ENCODE measurements around the gene MBL2.

DNA sequence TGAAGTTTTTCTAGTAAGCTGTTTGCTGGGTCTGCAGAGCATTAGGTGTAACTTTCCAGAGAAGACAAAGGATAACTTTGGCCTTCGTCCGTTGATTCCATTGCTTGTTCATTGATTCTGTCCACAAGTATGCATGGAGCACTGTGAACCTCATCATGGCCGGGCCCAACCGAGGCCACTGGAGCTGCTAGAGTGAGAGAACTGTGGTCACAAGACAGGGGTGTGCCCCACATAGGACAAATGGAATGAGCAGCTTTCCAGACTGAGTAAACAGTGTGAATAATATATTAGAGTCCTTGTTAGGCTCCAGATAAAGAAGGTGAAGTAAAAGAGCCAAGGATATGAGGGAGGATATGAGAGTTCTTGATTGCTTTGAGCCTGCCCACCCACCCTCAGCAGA is 24.9 kb downstream of the MBL2 start:
- TF ChIP-seq EZH2 (IDR thresholded peaks at IDR 0.05; ENCODE audit: low read length, unreplicated experiment) (no peak), EZH2phosphoT487 (IDR thresholded peaks at IDR 0.05; ENCODE audit: borderline replicate concordance, low read length) (no peak)
- TF ChIP-seq, protein P1, sequence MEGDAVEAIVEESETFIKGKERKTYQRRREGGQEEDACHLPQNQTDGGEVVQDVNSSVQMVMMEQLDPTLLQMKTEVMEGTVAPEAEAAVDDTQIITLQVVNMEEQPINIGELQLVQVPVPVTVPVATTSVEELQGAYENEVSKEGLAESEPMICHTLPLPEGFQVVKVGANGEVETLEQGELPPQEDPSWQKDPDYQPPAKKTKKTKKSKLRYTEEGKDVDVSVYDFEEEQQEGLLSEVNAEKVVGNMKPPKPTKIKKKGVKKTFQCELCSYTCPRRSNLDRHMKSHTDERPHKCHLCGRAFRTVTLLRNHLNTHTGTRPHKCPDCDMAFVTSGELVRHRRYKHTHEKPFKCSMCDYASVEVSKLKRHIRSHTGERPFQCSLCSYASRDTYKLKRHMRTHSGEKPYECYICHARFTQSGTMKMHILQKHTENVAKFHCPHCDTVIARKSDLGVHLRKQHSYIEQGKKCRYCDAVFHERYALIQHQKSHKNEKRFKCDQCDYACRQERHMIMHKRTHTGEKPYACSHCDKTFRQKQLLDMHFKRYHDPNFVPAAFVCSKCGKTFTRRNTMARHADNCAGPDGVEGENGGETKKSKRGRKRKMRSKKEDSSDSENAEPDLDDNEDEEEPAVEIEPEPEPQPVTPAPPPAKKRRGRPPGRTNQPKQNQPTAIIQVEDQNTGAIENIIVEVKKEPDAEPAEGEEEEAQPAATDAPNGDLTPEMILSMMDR (conservative IDR thresholded peaks at IDR 0.05; ENCODE audit: low read depth, low read length), result no peak

Data from PC-3 (cell line).